H9 (cell line): Measurements from ENCODE around the gene RNU6-9. TPM values are rescaled to one million over a fixed set of nuclear protein-coding genes. Genes with fewer than 3 reads are reported as not detected.

Source experiments
- DNase-seq: peaks from one replicate; pipeline ENCODE4 v3.0.0-alpha.2; 2017
- H2AFZ ChIP-seq: one replicate; pipeline ENCODE4 v1.6.1; 2013; ENCODE audit warnings: mild to moderate bottlenecking, low read length, control low read depth, moderate library complexity
- H2AK5ac ChIP-seq: 2 replicates; pipeline ENCODE4 v1.6.1; 2013; ENCODE audit warnings: low read length, control low read depth, mixed read lengths; ENCODE audit not compliant: insufficient read length
- H2BK120ac ChIP-seq: one replicate; pipeline ENCODE4 v1.6.1; 2013; ENCODE audit warnings: low read depth, mild to moderate bottlenecking, low read length, control low read depth, inconsistent platforms; ENCODE audit not compliant: poor library complexity, severe bottlenecking
- H2BK12ac ChIP-seq: 2 replicates; pipeline ENCODE4 v1.6.1; 2013; ENCODE audit warnings: low read length, control low read depth, mixed read lengths, low read depth; ENCODE audit not compliant: insufficient read length
- H2BK15ac ChIP-seq: 2 replicates; pipeline ENCODE4 v1.6.1; 2013; ENCODE audit warnings: low read depth, low read length, control low read depth
- H2BK20ac ChIP-seq: one replicate; pipeline ENCODE4 v1.6.1; 2013; ENCODE audit warnings: low read depth, mild to moderate bottlenecking, low read length, control low read depth, inconsistent platforms; ENCODE audit not compliant: poor library complexity, severe bottlenecking
- H2BK5ac ChIP-seq: 2 replicates; pipeline ENCODE4 v1.6.1; 2013; ENCODE audit warnings: low read length, control low read depth, mixed read lengths; ENCODE audit not compliant: insufficient read length
- H3K14ac ChIP-seq: 2 replicates; pipeline ENCODE4 v1.6.1; 2013; ENCODE audit warnings: low read length, control low read depth; ENCODE audit not compliant: insufficient read depth
- H3K18ac ChIP-seq: 2 replicates; pipeline ENCODE4 v1.6.1; 2013; ENCODE audit warnings: low read depth, mild to moderate bottlenecking, mixed read lengths, low read length, control low read depth; ENCODE audit not compliant: insufficient read length
- H3K23ac ChIP-seq: 2 replicates; pipeline ENCODE4 v1.6.1; 2013; ENCODE audit warnings: low read length, control low read depth, mixed read lengths, low read depth; ENCODE audit not compliant: insufficient read length
- H3K23me2 ChIP-seq: 2 replicates; pipeline ENCODE4 v1.6.1; 2013; ENCODE audit warnings: low read depth, mild to moderate bottlenecking, mixed read lengths, low read length, control low read depth; ENCODE audit not compliant: insufficient read length, poor library complexity, severe bottlenecking
- H3K27ac ChIP-seq: 2 replicates; pipeline ENCODE4 v1.5.1; 2013; ENCODE audit warnings: low read length, control low read depth, mixed read lengths, low read depth; ENCODE audit not compliant: insufficient read length
- H3K27me3 ChIP-seq: 2 replicates; pipeline ENCODE4 v1.6.1; 2013; ENCODE audit warnings: low read length, control low read depth, inconsistent platforms; ENCODE audit not compliant: insufficient read depth
- H3K4ac ChIP-seq: 2 replicates; pipeline ENCODE4 v1.6.1; 2013; ENCODE audit warnings: low read depth, mild to moderate bottlenecking, control low read depth, inconsistent platforms, low read length, moderate library complexity
- H3K4me1 ChIP-seq: 2 replicates; pipeline ENCODE4 v1.6.1; 2013; ENCODE audit warnings: low read length, control low read depth, inconsistent platforms; ENCODE audit not compliant: insufficient read depth
- H3K4me2 ChIP-seq: 2 replicates; pipeline ENCODE4 v1.6.1; 2013; ENCODE audit warnings: low read length, control low read depth, mixed read lengths; ENCODE audit not compliant: insufficient read length, insufficient read depth
- H3K56ac ChIP-seq: 2 replicates; pipeline ENCODE4 v1.6.1; 2013; ENCODE audit warnings: low read depth, mild to moderate bottlenecking, mixed read lengths, low read length, control low read depth; ENCODE audit not compliant: insufficient read length
- H3K79me1 ChIP-seq: 2 replicates; pipeline ENCODE4 v1.6.1; 2013; ENCODE audit warnings: low read depth, mild to moderate bottlenecking, moderate library complexity, low read length, control low read depth, inconsistent platforms; ENCODE audit not compliant: insufficient read depth, poor library complexity, severe bottlenecking
- H3K79me2 ChIP-seq: 2 replicates; pipeline ENCODE4 v1.6.1; 2013; ENCODE audit warnings: low read length, control low read depth, inconsistent platforms; ENCODE audit not compliant: insufficient read depth
- H3K9ac ChIP-seq: 2 replicates; pipeline ENCODE4 v1.6.1; 2013; ENCODE audit warnings: low read length, control low read depth, mixed read lengths; ENCODE audit not compliant: insufficient read length; ENCODE audit errors: extremely low read depth
- H3K9me3 ChIP-seq: one replicate; pipeline ENCODE4 v1.6.1; 2013; ENCODE audit warnings: low read depth, low read length, inconsistent platforms; ENCODE audit not compliant: control insufficient read depth
- H3T11ph ChIP-seq: one replicate; pipeline ENCODE4 v1.6.1; 2013; ENCODE audit warnings: mild to moderate bottlenecking, low read length, control low read depth, inconsistent platforms
- H4K20me1 ChIP-seq: one replicate; pipeline ENCODE4 v1.6.1; 2013; ENCODE audit not compliant: control insufficient read depth, insufficient read length, insufficient read depth
- H4K5ac ChIP-seq: 2 replicates; pipeline ENCODE4 v1.6.1; 2013; ENCODE audit warnings: low read depth, mild to moderate bottlenecking, mixed read lengths, low read length, control low read depth; ENCODE audit not compliant: insufficient read length
- H4K8ac ChIP-seq: replicated peaks from 2 replicates; pipeline ENCODE4 v1.6.1; 2013; ENCODE audit warnings: low read length, control low read depth, mixed read lengths, low read depth; ENCODE audit not compliant: insufficient read length
- H4K91ac ChIP-seq: 2 replicates; pipeline ENCODE4 v1.6.1; 2013; ENCODE audit warnings: low read depth, mild to moderate bottlenecking, moderate library complexity, mixed read lengths, low read length, control low read depth; ENCODE audit not compliant: insufficient read length
- H3K27ac Mint-ChIP-seq, 3 experiments: 2 replicates in 2 of 3; 3 replicates in 1 of 3; pipeline ENCODE4 v1.8.0; 2020 to 2021; ENCODE audit warnings: mixed read lengths in 3 of 3, mild to moderate bottlenecking in 1 of 3, moderate library complexity in 1 of 3
- H3K27me3 Mint-ChIP-seq: 2 replicates; pipeline ENCODE4 v1.8.0; 2021; ENCODE audit warnings: low read depth, mild to moderate bottlenecking, moderate library complexity, mixed read lengths
- H3K36me3 Mint-ChIP-seq, 3 experiments: 2 replicates in 2 of 3; 3 replicates in 1 of 3; pipeline ENCODE4 v1.8.0; 2020 to 2021; ENCODE audit warnings: low read depth in 3 of 3, mixed read lengths in 3 of 3; ENCODE audit not compliant: insufficient read depth in 1 of 3
- H3K4me1 Mint-ChIP-seq, 2 experiments: 2 replicates each; pipeline ENCODE4 v1.8.0; 2020; ENCODE audit warnings: mixed read lengths in 2 of 2
- H3K4me3 Mint-ChIP-seq, 2 experiments: 2 replicates in 1 of 2; 3 replicates in 1 of 2; pipeline ENCODE4 v1.8.0; 2020 to 2021; ENCODE audit warnings: mild to moderate bottlenecking in 2 of 2, mixed read lengths in 2 of 2, moderate library complexity in 1 of 2
- H3K9me3 Mint-ChIP-seq, 2 experiments: 2 replicates in 1 of 2; 3 replicates in 1 of 2; pipeline ENCODE4 v1.8.0; 2020; ENCODE audit warnings: mild to moderate bottlenecking in 2 of 2, mixed read lengths in 2 of 2, moderate library complexity in 1 of 2
- CTCF ChIP-seq: fragments of 200-600 bp; sonication (generic); conservative IDR thresholded peaks from 3 replicates; pipeline ENCODE4 v1.8.0; 2021; ENCODE audit warnings: antibody characterized with exemption, mild to moderate bottlenecking
- WGBS: extraction: QIAGEN DNeasy Blood & Tissue Kit; methylation state at CpG from one replicate; pipeline ENCODE4 v1.1.7; 2013; ENCODE audit warnings: missing lambda C conversion rate, low lambda C conversion rate, mixed read lengths; ENCODE audit not compliant: insufficient read length; ENCODE audit errors: extremely low coverage; 5-methylcytosine and 5-hydroxymethylcytosine counted together
- total RNA-seq: library from RNA; stranded (reverse); gene quantifications from 2 replicates; pipeline ENCODE4 v1.2.1, GENCODE V29; 2021

The RNU6-9 gene
- total RNA-seq, 1 experiment from 2014 or later: not detected

GRCh38 chr19:875265-875879 lies 17.9 kb upstream of the RNU6-9 start:
- H3K36me3 Mint-ChIP-seq: peaks cover 21 to 45% (median 33%) of the 10 kb centered on the region in 3 experiments
- Histone ChIP-seq H3K4me1 (no peaks in the 10 kb centered on the region), H2BK5ac (no peak overlapping the region), H3K9ac (no peak overlapping the region), H2AFZ (no peak overlapping the region), H4K91ac (no peak overlapping the region), H2BK120ac (no peak overlapping the region), H3K4ac (no peak overlapping the region), H3K27ac (no peak overlapping the region), H2BK12ac (no peak overlapping the region), H3K18ac (no peak overlapping the region), H2AK5ac (no peak overlapping the region), H4K5ac (no peak overlapping the region), H3K79me2 (no peaks in the 10 kb centered on the region), H3K4me2 (no peak overlapping the region), H3K9me3 (no peaks in the 10 kb centered on the region), H3K14ac (no peak overlapping the region), H4K8ac (no peak overlapping the region), H3T11ph (no peak overlapping the region), H3K56ac (no peak overlapping the region), H3K23me2 (peaks cover 3% of the 10 kb centered on the region), H2BK20ac (no peak overlapping the region), H4K20me1 (no peaks in the 10 kb centered on the region), H3K79me1 (no peaks in the 10 kb centered on the region), H3K27me3 (no peaks in the 10 kb centered on the region), H3K23ac (no peak overlapping the region), H2BK15ac (no peak overlapping the region)
- no peak for TF ChIP-seq CTCF
- no peak overlapping the region; a peak in 1 of 5 replicates for H3K4me3 Mint-ChIP-seq
- no peak for DNase-seq
- no peak overlapping the region for H3K27ac Mint-ChIP-seq
- peaks cover 0 to 5% of the 10 kb centered on the region in 2 experiments; a peak in 1 of 4 replicates for H3K4me1 Mint-ChIP-seq
- H3K27me3 Mint-ChIP-seq: no peaks in the 10 kb centered on the region; the same call in 1 of the 2 replicates
- no CpG with 5 or more reads among the region's 28 CpGs for WGBS
- peaks cover 6 to 7% of the 10 kb centered on the region in 2 experiments for H3K9me3 Mint-ChIP-seq
